Ectodermal cell (in vitro differentiated cells): ENCODE data around the gene PRKAG3.

Experiments used
- H3K27ac ChIP-seq: 2 replicates; pipeline ENCODE4 v1.7.0; 2013; ENCODE audit warnings: mild to moderate bottlenecking, low read depth, low read length; ENCODE audit not compliant: insufficient read depth, poor library complexity, severe bottlenecking
- H3K27me3 ChIP-seq: 2 replicates; pipeline ENCODE4 v1.7.0; 2013; ENCODE audit warnings: mild to moderate bottlenecking, low read length; ENCODE audit not compliant: insufficient read depth, control insufficient read depth, poor library complexity, severe bottlenecking
- H3K36me3 ChIP-seq: one replicate; pipeline ENCODE4 v1.7.0; 2013; ENCODE audit warnings: low read length; ENCODE audit not compliant: control insufficient read depth, insufficient read depth
- H3K4me1 ChIP-seq: one replicate; pipeline ENCODE4 v1.7.0; 2013; ENCODE audit warnings: low read length; ENCODE audit not compliant: control insufficient read depth, insufficient read depth
- H3K4me3 ChIP-seq: 2 replicates; pipeline ENCODE4 v1.7.0; 2013; ENCODE audit warnings: low read depth, low read length, control low read depth; ENCODE audit not compliant: insufficient read depth
- H3K9me3 ChIP-seq: 2 replicates; pipeline ENCODE4 v1.7.0; 2013; ENCODE audit warnings: mild to moderate bottlenecking, low read length, moderate library complexity; ENCODE audit not compliant: control insufficient read depth
- WGBS, 2 experiments: methylation state at CpG; one replicate each; pipeline ENCODE4 v1.1.7; 2013; ENCODE audit warnings: missing lambda C conversion rate in 2 of 2; 5-methylcytosine and 5-hydroxymethylcytosine counted together

The PRKAG3 gene

GRCh38 chr2:218805627-218806026 lies 26.0 kb downstream of the PRKAG3 start:
- Histone ChIP-seq H3K36me3 (no peaks in the 10 kb centered on the region), H3K4me1 (peaks cover 9% of the 10 kb centered on the region), H3K4me3 (no peak overlapping the region), H3K27me3 (no peaks in the 10 kb centered on the region), H3K9me3 (no peaks in the 10 kb centered on the region), H3K27ac (no peak overlapping the region)
- WGBS, 2 experiments, result 13 to 22% methylated on average over 3 of the region's 3 CpGs

- Histone ChIP-seq H3K27me3 (no peaks in the 10 kb centered on the region), H3K27ac (no peak overlapping the region), H3K4me1 (peaks cover 9% of the 10 kb centered on the region), H3K36me3 (no peaks in the 10 kb centered on the region), H3K9me3 (no peaks in the 10 kb centered on the region), H3K4me3 (no peak overlapping the region)
- WGBS, 2 experiments, result 100% methylated on average over 1 of the region's 1 CpG
These were observed 26.8 kb downstream of the PRKAG3 start for GRCh38 chr2:218804817-218805216.

- no peaks in the 10 kb centered on the region for H3K9me3 ChIP-seq
- 86 to 91% methylated on average over 4 of the region's 4 CpGs for WGBS, 2 experiments
- no peak overlapping the region for H3K4me3 ChIP-seq
- H3K27ac ChIP-seq, result no peak overlapping the region
- no peaks in the 10 kb centered on the region for H3K36me3 ChIP-seq
- no peaks in the 10 kb centered on the region for H3K27me3 ChIP-seq
- H3K4me1 ChIP-seq, result peaks cover 9% of the 10 kb centered on the region
These were observed 29.1 kb downstream of the PRKAG3 start for GRCh38 chr2:218802386-218802994.

GRCh38 chr2:218799990-218800389 lies 31.6 kb downstream of the PRKAG3 start:
- H3K27ac ChIP-seq, result no peak overlapping the region
- H3K4me1 ChIP-seq, result no peaks in the 10 kb centered on the region
- no peaks in the 10 kb centered on the region for H3K27me3 ChIP-seq
- H3K36me3 ChIP-seq, result no peaks in the 10 kb centered on the region
- whole genome bisulfite sequencing, 2 experiments, result 84 to 89% methylated on average over 6 of the region's 6 CpGs
- H3K9me3 ChIP-seq, result no peaks in the 10 kb centered on the region
- H3K4me3 ChIP-seq, result no peak overlapping the region

GRCh38 chr2:218798767-218799504 lies 32.7 kb downstream of the PRKAG3 start:
- WGBS, 2 experiments, result 63 to 67% methylated on average over 12 of the region's 12 CpGs

GRCh38 chr2:218796691-218797090 lies 34.9 kb downstream of the PRKAG3 start:
- 96% methylated on average over 4 of the region's 4 CpGs for WGBS, 2 experiments
- no peaks in the 10 kb centered on the region for H3K27me3 ChIP-seq
- no peak overlapping the region for H3K4me3 ChIP-seq

More at GRCh38 chr2:218798767-218799504, 32.7 kb downstream of the PRKAG3 start:
- H3K9me3 ChIP-seq, result no peaks in the 10 kb centered on the region
- H3K4me3 ChIP-seq, result no peak overlapping the region
- no peaks in the 10 kb centered on the region for H3K36me3 ChIP-seq
- H3K27ac ChIP-seq, result no peak overlapping the region
- no peaks in the 10 kb centered on the region for H3K4me1 ChIP-seq
- H3K27me3 ChIP-seq, result no peaks in the 10 kb centered on the region

GRCh38 chr2:218792433-218792832 lies 39.2 kb downstream of the PRKAG3 start:
- Histone ChIP-seq H3K27ac (no peak overlapping the region), H3K36me3 (no peaks in the 10 kb centered on the region), H3K4me3 (no peak overlapping the region), H3K27me3 (no peaks in the 10 kb centered on the region), H3K4me1 (no peaks in the 10 kb centered on the region), H3K9me3 (no peaks in the 10 kb centered on the region)
- WGBS, 2 experiments, result 100% methylated on average over 1 of the region's 1 CpG

More at GRCh38 chr2:218796691-218797090, 34.9 kb downstream of the PRKAG3 start:
- Histone ChIP-seq H3K9me3 (no peaks in the 10 kb centered on the region), H3K4me1 (no peaks in the 10 kb centered on the region), H3K36me3 (no peaks in the 10 kb centered on the region), H3K27ac (no peak overlapping the region)

GRCh38 chr2:218788529-218789255 lies 42.9 kb downstream of the PRKAG3 start:
- no peaks in the 10 kb centered on the region for H3K36me3 ChIP-seq
- no peaks in the 10 kb centered on the region for H3K4me1 ChIP-seq
- 86 to 96% methylated on average over 2 of the region's 2 CpGs for WGBS, 2 experiments
- no peak overlapping the region for H3K4me3 ChIP-seq
- H3K27ac ChIP-seq, result no peak overlapping the region
- peaks cover 10% of the 10 kb centered on the region for H3K27me3 ChIP-seq
- no peaks in the 10 kb centered on the region for H3K9me3 ChIP-seq

- H3K4me3 ChIP-seq, result no peak overlapping the region
- H3K27ac ChIP-seq, result no peak overlapping the region
- no peaks in the 10 kb centered on the region for H3K36me3 ChIP-seq
- H3K4me1 ChIP-seq, result no peaks in the 10 kb centered on the region
- peaks cover 36% of the 10 kb centered on the region for H3K27me3 ChIP-seq
- WGBS, 2 experiments, result 81 to 96% methylated on average over 2 to 3 of the region's 3 CpGs
- H3K9me3 ChIP-seq, result no peaks in the 10 kb centered on the region
These were observed 45.5 kb downstream of the PRKAG3 start for GRCh38 chr2:218786133-218786532.

GRCh38 chr2:218785103-218785502 lies 46.5 kb downstream of the PRKAG3 start:
- Histone ChIP-seq H3K4me1 (no peaks in the 10 kb centered on the region), H3K36me3 (no peaks in the 10 kb centered on the region), H3K4me3 (no peak overlapping the region), H3K9me3 (no peaks in the 10 kb centered on the region), H3K27me3 (peaks cover 43% of the 10 kb centered on the region), H3K27ac (no peak overlapping the region)
- 86 to 88% methylated on average over 1 of the region's 1 CpG for WGBS, 2 experiments
